Caki2 (cell line): ENCODE data around the gene SUB1. TPM values are rescaled to one million over a fixed set of nuclear protein-coding genes. Genes with fewer than 3 reads are reported as not detected.
A peak's percentile ranks its signal among the peaks of the same experiment; 100 is the strongest.
"Not testable (repeated sequence)": the region's sequence is repeated elsewhere in the genome, so short reads cannot be mapped to it uniquely, and the experiment has no call there.

Experiments used
- DNase-seq: peaks from one replicate; pipeline ENCODE4 v3.0.0-alpha.2; 2015; ENCODE audit warnings: low read depth
- in situ Hi-C: cut with HindIII; loops from 2 replicates; pipeline ENCODE4 v1.10.0; 2016; ENCODE audit warnings: low sequenced_read_pairs, low pct_unique_long_range_greater_than_20kb, mixed read lengths
- total RNA-seq: library from RNA; depleted of rRNA; stranded (reverse); fragments of >200 nt; shearing (Covaris generic); gene quantifications from 2 replicates; pipeline ENCODE4 v1.2.3, GENCODE V29; 2014; ENCODE audit warnings: low replicate concordance; rRNA removed

SUB1 gene
- total RNA-seq, 1 experiment from 2014 or later = 326 TPM

- in situ Hi-C loops = no loop called here
Observed at GRCh38 chr5:32625547-32625946, 40.2 kb downstream of the SUB1 start.

DNA sequence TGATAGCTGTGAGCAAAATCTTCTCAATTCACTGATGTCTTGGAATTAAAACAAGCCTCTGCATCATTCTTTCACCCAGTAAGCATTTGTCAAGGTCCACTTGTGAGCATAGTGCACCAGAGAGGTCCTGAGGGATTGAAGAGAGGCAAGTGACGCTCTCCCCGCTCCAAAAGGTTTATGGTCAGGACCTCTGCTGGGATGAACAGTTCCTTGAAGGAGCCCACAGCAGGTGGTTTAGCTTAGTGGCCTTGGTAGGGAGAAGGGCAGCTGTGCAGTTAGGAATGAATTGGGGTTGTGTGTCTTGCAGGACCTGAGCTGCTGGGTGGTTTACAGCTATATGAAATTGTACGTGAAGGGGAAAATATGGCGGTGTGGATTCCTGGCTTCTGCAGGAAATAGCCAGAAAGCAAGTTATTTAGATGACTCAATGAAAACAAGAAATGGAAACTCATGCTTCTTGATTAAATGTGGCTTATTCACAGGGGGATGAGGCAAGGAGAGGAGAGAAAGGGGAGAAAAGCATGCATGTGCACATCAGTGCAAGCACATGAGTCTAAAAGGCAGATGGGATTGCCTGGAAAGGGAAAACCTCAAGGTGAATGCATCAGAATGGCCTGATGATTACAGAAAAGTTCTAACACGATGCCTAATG is 42.0 kb downstream of the SUB1 start:
- in situ Hi-C loops = no loop called here
- no peak for DNase-seq

More at GRCh38 chr5:32625547-32625946, 40.2 kb downstream of the SUB1 start:
- no peak for DNase-seq

- in situ Hi-C loops = no loop called here
- peak; percentile 16 for DNase-seq
Observed at GRCh38 chr5:32628049-32628844, 42.9 kb downstream of the SUB1 start.

GRCh38 chr5:32630867-32631491 is 45.6 kb downstream of the SUB1 start:
- in situ Hi-C loops = no loop called here
- no peak for DNase-seq

- DNase-seq, in situ Hi-C loops: not testable (repeated sequence)
Observed at GRCh38 chr5:32633017-32633416, 47.7 kb downstream of the SUB1 start.

DNA sequence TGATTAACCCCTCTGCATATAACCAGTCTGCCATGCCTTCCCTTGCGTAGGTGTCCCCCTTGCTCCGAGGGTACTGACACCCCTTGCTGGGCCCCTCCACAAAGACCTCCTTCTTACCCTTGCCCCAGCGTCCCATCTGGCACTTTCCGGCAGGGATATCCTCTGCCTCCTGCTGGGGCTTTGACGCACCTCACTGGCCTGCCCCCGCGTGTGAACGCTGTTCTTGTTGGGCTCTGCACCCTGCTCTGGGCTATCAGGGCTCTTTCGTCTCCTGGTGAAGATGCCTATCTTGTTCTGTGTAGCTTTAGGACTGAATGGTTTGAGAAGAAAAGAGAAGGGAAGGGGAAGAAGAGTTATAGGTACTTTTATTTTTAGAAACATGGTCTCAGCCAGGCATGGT is 53.0 kb downstream of the SUB1 start:
- DNase-seq = no peak
- in situ Hi-C loops = no loop called here

DNA sequence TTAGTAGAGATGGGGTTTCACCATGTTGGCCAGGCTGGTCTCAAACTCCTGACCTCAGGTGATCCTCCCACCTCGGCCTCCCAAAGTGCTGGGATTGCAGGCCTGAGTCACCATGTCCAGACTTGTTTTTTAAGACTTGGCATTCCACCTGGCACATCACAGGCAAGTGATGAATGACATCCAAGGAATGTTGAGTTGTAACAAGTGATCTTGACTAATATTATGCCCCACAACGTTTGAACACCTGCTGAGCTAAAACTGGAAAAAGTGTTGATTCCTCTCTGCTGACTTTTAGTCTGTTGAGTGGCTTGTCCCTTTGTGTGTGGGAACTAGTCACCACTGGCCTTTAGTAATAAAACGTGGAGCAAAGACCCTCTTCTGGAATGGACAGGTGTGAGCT is 54.6 kb downstream of the SUB1 start:
- DNase-seq = no peak
- in situ Hi-C loops = no loop called here

DNA sequence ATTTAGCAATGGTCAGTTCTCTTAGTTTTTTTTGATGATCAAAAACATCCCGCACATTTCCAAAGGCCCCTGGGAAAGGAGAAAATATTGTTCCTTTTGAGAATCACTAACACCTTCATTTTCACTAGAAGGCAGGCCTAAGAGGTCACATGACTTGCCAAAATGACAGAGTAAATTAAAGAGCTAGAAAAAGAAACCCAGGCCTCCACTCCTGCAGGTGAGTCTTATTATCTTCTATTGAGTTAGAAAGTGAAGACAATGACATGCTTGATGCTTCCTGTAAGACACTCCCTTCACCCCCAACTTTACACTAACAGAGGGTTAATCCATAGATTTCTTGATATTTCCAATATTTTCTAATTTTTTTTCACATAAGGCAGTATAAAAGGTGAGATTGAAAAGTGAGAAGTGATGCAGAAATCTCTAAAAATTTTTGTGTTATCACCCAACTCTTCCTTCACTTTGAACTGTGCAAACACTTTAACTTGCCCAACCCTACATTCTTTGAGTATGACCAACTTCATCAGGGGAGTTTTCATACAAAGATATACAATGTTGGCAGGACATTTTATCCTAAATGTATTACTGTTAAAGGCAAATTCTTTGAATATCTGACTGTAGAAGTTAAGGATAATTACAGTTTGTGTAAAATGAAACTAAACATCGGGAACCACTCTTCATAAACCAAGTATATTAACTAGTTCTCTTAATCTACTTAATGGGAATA is 57.1 kb downstream of the SUB1 start:
- no peak for DNase-seq
- in situ Hi-C loops = no loop called here

GRCh38 chr5:32645246-32645645 is 59.9 kb downstream of the SUB1 start:
- DNase-seq = no peak
- in situ Hi-C loops = no loop called here

DNA sequence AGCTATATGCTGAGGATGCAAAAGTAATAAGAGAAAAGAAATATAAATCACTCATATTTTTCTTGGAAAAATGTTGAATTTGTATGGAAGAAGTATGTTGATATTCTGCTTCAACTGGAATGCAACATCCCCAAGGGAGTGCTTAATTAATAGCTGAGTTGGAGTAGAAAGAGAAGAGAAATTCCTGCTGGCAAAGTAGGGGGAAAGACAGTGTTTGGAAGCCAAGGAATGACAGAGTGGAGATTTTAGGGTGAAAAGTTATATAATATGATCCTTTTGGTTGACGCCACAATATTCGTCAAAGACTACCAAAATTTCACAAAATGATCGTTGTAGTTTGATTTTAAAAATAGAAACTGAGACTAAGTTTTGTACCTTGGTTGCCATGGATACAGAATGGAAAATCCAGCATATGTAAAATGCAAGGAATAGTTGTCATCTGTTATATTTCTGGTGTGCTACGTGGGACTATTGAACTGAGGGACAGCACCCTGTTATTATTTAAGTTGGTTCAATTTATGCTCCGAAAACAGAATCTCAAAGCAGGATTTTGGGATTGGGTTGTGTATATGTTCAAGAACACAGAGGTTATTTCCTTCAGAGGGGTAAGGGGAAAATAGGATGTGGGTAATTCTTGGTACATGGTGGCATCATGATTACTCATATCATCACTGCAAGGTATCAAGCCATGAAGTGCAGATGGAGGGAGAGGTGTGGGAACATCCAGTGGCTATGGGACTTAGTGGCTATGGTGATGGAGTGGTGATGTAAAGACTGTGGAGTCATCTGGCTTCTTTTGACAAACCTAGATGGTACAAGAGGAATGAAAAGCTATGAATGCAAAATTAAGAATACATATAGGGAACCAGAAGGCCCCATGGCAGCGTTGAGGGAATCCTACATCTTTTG is 61.0 kb downstream of the SUB1 start:
- no peak for DNase-seq
- in situ Hi-C loops = no loop called here

- no peak for DNase-seq
- in situ Hi-C loops = no loop called here
Observed at GRCh38 chr5:32651088-32651487, 65.7 kb downstream of the SUB1 start.

DNA sequence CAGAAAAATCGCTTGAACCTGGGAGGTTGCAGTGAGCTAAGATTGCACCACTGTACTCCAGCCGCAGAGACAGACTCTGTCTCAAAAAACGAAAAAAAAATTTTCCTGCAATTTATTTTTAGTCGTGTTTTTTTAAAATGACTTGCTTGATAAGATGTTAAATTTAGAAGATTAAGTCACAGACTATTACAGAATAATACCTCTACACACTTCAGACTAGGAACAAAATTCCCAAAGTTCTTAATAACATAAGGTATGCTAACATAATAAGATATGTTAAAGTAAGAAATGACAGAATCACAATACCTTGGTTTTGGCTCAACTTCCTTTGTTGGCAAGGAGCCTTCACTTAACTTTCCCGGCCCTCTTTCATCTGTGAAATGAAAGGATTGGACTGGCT is 66.3 kb downstream of the SUB1 start:
- DNase-seq = no peak
- in situ Hi-C loops = no loop called here

Other genes starting within 250 kb of the SUB1 start
- 43.8 and 44.6 TPM in 2 replicates for gene ZFR, start 140.8 kb upstream of the SUB1 start, total RNA-seq
- gene NPR3, start 125.8 kb downstream of the SUB1 start, total RNA-seq = 2.6 and 2.8 TPM in 2 replicates